ENCODE data around the gene ULK2.
"Not testable (repeated sequence)": the region's sequence is repeated elsewhere in the genome, so short reads cannot be mapped to it uniquely, and the experiment has no call there.

Gene ULK2

DNA sequence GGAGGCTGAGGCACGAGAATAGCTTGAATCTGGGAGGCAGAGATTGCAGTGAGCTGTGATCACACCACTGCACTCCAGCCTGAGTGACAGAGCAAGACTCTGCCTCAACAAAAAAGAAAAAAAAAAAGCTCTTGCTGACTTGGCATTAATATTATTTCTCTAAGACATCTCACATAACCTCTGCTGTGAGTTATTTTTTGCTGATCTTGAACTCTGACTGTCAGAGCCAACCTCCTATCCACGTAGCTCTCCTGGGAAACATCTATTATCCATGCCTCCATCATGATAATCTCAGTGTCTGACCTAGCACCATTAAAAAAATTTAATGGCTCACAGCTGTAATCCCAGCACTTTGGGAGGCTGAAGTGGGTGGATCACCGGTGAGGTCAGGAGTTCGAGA, 12.7 kb upstream of the ULK2 start:
- H3K27ac Mint-ChIP-seq = no peak overlapping the region
- peaks cover 12% of the 10 kb centered on the region for H3K4me1 Mint-ChIP-seq
- no peak for ATAC-seq
- peaks cover 13% of the 10 kb centered on the region for H3K27me3 Mint-ChIP-seq
- H3K36me3 Mint-ChIP-seq = no peaks in the 10 kb centered on the region
- H3K9me3 Mint-ChIP-seq = no peaks in the 10 kb centered on the region
- no peak overlapping the region for H3K4me3 Mint-ChIP-seq

GRCh38 chr17:19877364-19877945, 9.7 kb upstream of the ULK2 start:
- no peaks in the 10 kb centered on the region for H3K36me3 Mint-ChIP-seq
- H3K4me1 Mint-ChIP-seq = peaks cover 12% of the 10 kb centered on the region
- H3K9me3 Mint-ChIP-seq = no peaks in the 10 kb centered on the region
- H3K27ac Mint-ChIP-seq = no peak overlapping the region
- ATAC-seq = no peak
- peaks cover 13% of the 10 kb centered on the region for H3K27me3 Mint-ChIP-seq
- H3K4me3 Mint-ChIP-seq = no peak overlapping the region

DNA sequence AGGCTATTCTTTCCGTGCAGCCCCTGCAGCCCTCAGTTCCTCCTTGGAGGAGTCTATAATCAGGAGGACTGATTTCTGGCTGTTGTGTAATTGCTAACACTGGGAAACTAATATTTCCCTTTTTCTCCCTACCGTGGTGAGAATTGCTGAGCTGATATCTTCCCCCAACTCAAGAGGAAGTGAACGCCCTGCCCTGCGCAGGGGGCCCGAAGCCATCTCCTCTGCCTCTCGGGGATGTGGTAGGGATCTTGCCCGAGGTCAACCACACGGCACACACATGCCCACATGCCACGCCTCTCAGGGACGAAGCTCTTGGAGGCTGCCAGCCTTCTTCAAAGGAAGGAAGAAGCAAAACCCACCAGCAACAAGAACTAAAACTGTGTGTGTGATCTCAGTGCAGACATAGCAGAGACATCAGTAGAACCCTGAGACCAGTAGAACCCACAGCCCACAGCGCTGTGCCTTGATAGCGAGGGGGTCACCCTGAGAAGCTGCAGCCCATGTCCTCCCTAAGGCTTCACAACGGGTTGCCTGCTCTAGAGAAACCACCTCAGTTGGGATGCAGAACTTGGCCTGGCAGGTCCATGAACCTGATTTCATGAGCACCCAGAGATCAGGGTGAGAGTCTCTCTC, 8.9 kb upstream of the ULK2 start:
- peaks cover 12% of the 10 kb centered on the region for H3K4me1 Mint-ChIP-seq
- H3K27ac Mint-ChIP-seq = no peak overlapping the region
- no peaks in the 10 kb centered on the region for H3K36me3 Mint-ChIP-seq
- no peaks in the 10 kb centered on the region for H3K9me3 Mint-ChIP-seq
- H3K4me3 Mint-ChIP-seq = no peak overlapping the region
- H3K27me3 Mint-ChIP-seq = peaks cover 13% of the 10 kb centered on the region
- ATAC-seq = peak; percentile 50

DNA sequence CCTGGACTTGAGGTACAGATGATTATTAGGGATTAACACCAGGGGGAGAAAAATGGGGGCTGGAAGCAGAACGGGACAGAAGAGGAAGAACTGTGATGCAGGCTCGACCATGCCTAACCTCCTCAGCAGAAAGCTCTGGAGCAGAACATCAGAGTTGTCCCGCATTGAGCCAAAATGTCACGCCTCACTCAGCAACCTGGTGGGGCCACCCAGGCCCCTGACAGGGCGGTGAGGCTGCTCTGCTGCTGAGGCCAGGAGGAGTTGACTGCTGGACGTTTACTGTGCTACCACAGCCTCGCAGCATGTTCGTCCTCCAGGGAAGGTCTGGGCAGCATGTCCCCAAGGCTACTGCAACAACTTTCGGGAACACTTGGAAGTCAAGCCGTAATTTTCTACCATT, 6.5 kb upstream of the ULK2 start:
- Mint-ChIP-seq H3K36me3 (no peaks in the 10 kb centered on the region), H3K27me3 (peaks cover 4% of the 10 kb centered on the region), H3K4me1 (peaks cover 12% of the 10 kb centered on the region), H3K9me3 (no peaks in the 10 kb centered on the region), H3K4me3 (no peak overlapping the region), H3K27ac (no peak overlapping the region)
- no peak for ATAC-seq

DNA sequence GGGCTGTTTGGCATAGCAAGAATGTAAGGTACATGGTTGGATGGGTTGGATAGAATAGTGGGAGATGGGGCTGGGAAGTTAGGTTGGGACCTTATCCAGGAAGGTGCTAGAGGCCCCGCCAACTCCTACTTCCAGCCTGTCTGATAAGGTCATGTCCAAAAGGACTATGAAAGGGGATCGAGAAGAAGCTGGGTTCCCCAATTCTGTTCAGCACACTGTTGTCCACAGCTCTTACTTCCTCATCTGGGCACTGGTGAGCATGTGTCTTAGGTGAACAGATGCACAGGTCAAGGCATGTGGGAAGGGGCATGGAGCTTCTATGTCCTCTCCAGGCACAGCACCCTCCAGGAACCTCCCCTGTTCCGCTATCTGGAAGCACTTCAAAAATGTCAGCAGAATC, 5.6 kb upstream of the ULK2 start:
- no peaks in the 10 kb centered on the region for H3K27me3 Mint-ChIP-seq
- no peaks in the 10 kb centered on the region for H3K9me3 Mint-ChIP-seq
- H3K36me3 Mint-ChIP-seq = no peaks in the 10 kb centered on the region
- no peak for ATAC-seq
- no peak overlapping the region for H3K4me3 Mint-ChIP-seq
- peaks cover 12% of the 10 kb centered on the region for H3K4me1 Mint-ChIP-seq
- H3K27ac Mint-ChIP-seq = no peak overlapping the region

DNA sequence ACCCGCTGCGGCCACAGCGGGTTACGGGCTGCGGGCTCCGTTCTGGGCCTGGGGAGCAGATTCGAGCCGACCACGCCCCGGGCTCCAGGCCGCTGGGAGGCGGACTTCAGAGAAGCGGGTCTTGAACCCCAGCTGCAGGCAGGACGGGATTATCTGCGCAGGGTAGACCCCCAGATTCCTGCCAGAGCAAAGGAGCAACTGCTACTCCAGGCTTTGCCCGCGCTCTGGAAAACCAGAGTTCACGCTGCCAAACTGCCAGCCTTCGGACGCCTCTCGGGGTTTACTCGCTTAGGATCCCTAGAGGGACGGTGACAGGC, 301 bp upstream of the ULK2 start:
- no peaks in the 10 kb centered on the region for H3K36me3 Mint-ChIP-seq
- no peaks in the 10 kb centered on the region for H3K9me3 Mint-ChIP-seq
- peak overlapping the region; percentile 48 for H3K4me3 Mint-ChIP-seq
- H3K4me1 Mint-ChIP-seq = peaks cover 5% of the 10 kb centered on the region
- H3K27me3 Mint-ChIP-seq = no peaks in the 10 kb centered on the region
- no peak overlapping the region for H3K27ac Mint-ChIP-seq
- peak; percentile 25 for ATAC-seq

DNA sequence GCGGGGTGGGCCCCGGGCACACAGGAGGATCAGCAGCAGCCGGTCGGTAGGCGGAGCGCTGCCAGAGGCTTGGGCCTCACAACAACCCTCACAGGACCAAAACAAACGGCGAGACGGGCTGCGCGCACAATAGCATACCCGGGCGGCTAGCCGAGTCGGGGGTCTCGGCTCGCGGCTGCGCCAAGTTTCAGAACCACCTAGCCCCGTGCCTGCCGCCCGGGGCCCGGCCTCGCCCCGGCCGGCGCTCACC, 732 bp downstream of the ULK2 start:
- H3K9me3 Mint-ChIP-seq = no peaks in the 10 kb centered on the region
- ATAC-seq = peak; percentile 76
- H3K4me1 Mint-ChIP-seq = peaks cover 5% of the 10 kb centered on the region
- H3K36me3 Mint-ChIP-seq = no peaks in the 10 kb centered on the region
- H3K27ac Mint-ChIP-seq = peak overlapping the region; percentile 64
- peak overlapping the region; percentile 75 for H3K4me3 Mint-ChIP-seq
- H3K27me3 Mint-ChIP-seq = no peaks in the 10 kb centered on the region

- Mint-ChIP-seq H3K4me3 (no peak overlapping the region), H3K27me3 (no peaks in the 10 kb centered on the region), H3K27ac (no peak overlapping the region), H3K9me3 (no peaks in the 10 kb centered on the region), H3K36me3 (no peaks in the 10 kb centered on the region), H3K4me1 (peaks cover 5% of the 10 kb centered on the region)
- ATAC-seq = no peak
Measured at GRCh38 chr17:19865021-19865420, 2.7 kb downstream of the ULK2 start.

DNA sequence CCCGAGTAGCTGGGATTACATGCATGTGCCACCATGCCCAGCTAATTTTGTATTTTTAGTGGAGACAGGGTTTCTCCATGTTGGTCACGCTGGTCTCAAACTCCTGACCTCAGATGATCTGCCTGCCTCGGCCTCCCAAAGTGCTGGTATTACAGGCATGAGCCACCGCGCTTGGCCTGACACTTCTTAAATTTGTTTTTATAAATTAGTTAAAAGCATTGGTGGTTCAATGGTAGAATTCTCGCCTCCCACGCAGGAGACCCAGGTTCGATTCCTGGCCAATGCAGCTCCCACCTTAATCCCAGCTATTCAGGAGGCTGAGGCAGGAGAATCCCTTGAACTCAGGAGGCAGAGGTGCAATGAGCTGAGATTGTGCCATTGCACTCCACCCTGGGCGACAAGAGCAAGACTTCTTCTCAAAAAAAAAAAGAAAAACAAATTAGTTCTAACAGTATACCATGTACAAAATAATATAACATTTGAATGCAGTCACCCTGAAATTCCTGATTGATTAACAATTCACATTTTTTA, 7.0 kb downstream of the ULK2 start:
- not testable (repeated sequence) for H3K4me3 Mint-ChIP-seq, ATAC-seq, H3K36me3 Mint-ChIP-seq, H3K27me3 Mint-ChIP-seq, H3K4me1 Mint-ChIP-seq, H3K27ac Mint-ChIP-seq, H3K9me3 Mint-ChIP-seq

- Mint-ChIP-seq H3K27ac (no peak overlapping the region), H3K36me3 (peaks cover 8% of the 10 kb centered on the region), H3K4me3 (no peak overlapping the region), H3K27me3 (no peaks in the 10 kb centered on the region), H3K4me1 (no peaks in the 10 kb centered on the region), H3K9me3 (no peaks in the 10 kb centered on the region)
- no peak for ATAC-seq
Measured at GRCh38 chr17:19857640-19858039, 10.1 kb downstream of the ULK2 start.

GRCh38 chr17:19833914-19834313, 33.8 kb downstream of the ULK2 start:
- ATAC-seq = no peak
- Mint-ChIP-seq H3K36me3 (peaks cover 27% of the 10 kb centered on the region), H3K4me1 (no peaks in the 10 kb centered on the region), H3K27me3 (no peaks in the 10 kb centered on the region), H3K9me3 (peaks cover 8% of the 10 kb centered on the region), H3K27ac (no peak overlapping the region), H3K4me3 (no peak overlapping the region)

DNA sequence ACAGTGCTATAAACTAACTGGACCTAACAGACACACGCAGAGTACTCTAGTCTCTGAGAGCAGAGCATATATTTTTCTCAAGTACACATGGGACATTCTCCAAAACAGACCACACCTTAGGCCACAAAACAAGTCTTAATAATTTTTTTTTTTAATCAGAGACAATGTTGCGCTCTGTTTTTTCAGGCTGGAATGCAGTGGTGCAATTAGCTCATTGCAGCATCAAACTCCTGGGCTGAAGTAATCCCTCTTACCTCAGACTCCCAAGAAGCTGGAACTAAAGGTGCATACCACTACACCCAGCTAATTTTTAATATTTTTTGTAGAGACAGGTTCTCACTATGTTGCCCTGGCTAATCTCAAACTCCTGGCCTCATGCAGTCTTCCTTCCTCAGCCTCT, 37.7 kb downstream of the ULK2 start:
- Mint-ChIP-seq H3K36me3 (peaks cover 31% of the 10 kb centered on the region), H3K27ac (no peak overlapping the region), H3K4me3 (no peak overlapping the region), H3K27me3 (no peaks in the 10 kb centered on the region), H3K4me1 (no peaks in the 10 kb centered on the region), H3K9me3 (peaks cover 8% of the 10 kb centered on the region)
- no peak for ATAC-seq

GRCh38 chr17:19812407-19812806, 55.3 kb downstream of the ULK2 start:
- Mint-ChIP-seq H3K27me3 (no peaks in the 10 kb centered on the region), H3K4me1 (no peaks in the 10 kb centered on the region), H3K9me3 (no peaks in the 10 kb centered on the region), H3K4me3 (no peak overlapping the region), H3K36me3 (peaks cover 22% of the 10 kb centered on the region), H3K27ac (no peak overlapping the region)
- ATAC-seq = no peak

DNA sequence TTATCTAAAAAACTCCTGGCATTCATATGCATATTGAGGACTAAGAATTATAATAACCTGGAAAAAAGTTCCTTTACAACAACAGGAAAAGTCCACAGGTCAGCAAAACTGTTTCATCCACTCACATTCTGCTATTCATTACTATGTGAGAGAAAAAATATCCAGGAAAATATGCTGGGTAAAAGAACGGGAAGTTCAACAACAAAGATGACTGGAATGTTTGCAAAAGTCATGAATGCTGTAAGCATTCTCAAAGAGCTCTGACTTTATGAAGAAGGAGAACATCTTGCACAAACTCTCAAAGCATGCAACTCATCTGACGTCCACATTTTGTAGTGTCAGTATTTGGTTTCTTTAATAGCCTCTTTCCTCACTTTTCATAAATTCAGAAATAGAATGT, 62.7 kb downstream of the ULK2 start:
- Mint-ChIP-seq H3K4me1 (no peaks in the 10 kb centered on the region), H3K27me3 (no peaks in the 10 kb centered on the region), H3K27ac (no peak overlapping the region), H3K9me3 (no peaks in the 10 kb centered on the region), H3K36me3 (peaks cover 30% of the 10 kb centered on the region), H3K4me3 (no peak overlapping the region)
- ATAC-seq = no peak

DNA sequence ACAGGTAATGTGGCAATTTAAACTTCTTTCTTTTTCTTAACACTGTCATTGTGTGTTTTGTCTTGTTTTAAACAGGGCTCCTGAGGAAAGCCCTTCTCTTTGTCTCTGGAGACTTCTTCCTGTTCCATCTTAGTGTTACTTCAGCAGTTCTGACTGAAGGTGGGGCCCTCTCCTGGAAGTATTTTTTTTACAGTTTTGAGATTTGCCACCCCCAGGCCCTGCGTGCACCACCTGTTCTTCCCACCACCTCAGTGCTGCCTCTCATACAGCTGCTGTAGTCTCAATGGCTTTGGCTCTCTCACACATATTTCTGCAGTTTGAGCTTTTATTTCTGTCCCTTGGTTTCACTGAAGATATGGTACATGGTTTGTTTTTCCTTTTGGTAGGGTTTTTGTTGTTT, 67.2 kb downstream of the ULK2 start:
- Mint-ChIP-seq H3K4me3 (no peak overlapping the region), H3K36me3 (peaks cover 23% of the 10 kb centered on the region), H3K27me3 (no peaks in the 10 kb centered on the region), H3K9me3 (peaks cover 8% of the 10 kb centered on the region), H3K27ac (no peak overlapping the region), H3K4me1 (no peaks in the 10 kb centered on the region)
- no peak for ATAC-seq

DNA sequence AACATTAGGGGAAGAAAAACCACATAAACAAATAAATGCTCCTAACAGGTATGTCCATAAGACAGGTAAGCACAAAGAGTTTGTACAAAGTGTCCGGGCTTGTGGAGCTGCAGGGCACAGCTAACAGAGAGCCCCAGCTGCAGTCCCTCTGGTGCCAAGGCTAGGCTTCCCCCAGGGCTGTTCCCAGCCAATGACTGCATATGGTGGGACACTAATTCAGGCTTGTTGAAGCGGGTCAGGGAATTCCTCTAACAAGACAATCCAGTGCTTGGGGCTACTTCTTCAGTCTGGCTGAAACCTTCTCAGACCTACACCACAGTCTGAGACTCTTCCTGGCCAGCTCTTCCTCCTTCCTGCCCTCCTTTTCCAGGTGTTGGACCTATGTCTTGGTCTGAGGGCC, 67.9 kb downstream of the ULK2 start:
- H3K4me3 Mint-ChIP-seq = no peak overlapping the region
- H3K4me1 Mint-ChIP-seq = no peaks in the 10 kb centered on the region
- H3K9me3 Mint-ChIP-seq = peaks cover 8% of the 10 kb centered on the region
- H3K27ac Mint-ChIP-seq = no peak overlapping the region
- peaks cover 27% of the 10 kb centered on the region for H3K36me3 Mint-ChIP-seq
- H3K27me3 Mint-ChIP-seq = no peaks in the 10 kb centered on the region
- ATAC-seq = no peak

DNA sequence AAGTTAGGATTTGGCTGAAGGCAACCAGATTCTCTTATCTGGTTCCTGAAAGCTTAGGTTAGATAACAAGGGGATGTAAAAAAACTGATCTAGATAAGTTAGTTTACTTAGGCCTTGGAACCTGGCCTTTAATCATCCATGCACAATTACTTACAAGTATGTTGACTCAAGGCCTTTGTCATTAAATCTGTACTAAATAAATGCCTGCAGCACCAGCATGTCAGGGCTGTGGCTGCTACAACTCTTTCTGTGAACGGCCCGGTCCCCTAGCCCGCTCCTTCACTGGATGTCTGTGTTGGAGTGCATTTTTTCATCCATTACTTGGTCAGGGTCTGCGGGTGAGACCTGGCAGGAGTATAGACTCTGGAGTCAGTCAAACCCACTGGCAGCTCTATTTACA, 71.3 kb downstream of the ULK2 start:
- Mint-ChIP-seq H3K9me3 (peaks cover 19% of the 10 kb centered on the region), H3K4me1 (no peaks in the 10 kb centered on the region), H3K27ac (no peak overlapping the region), H3K27me3 (no peaks in the 10 kb centered on the region), H3K36me3 (peaks cover 58% of the 10 kb centered on the region), H3K4me3 (no peak overlapping the region)
- no peak for ATAC-seq

All from stimulated activated memory B cell treated with anti-CD40 and anti-IgM and Interleukin-4, amounts not matched to agents 10 μg/mL and 1 μg/mL and 100 μg/mL, for 72 hours (primary cell).